Ureter (tissue), 1 donor: ENCODE results near the gene FBLN7. TPM values are rescaled to one million over a fixed set of nuclear protein-coding genes. Genes with fewer than 3 reads are reported as not detected.
"Not testable (repeated sequence)": the region's sequence is repeated elsewhere in the genome, so short reads cannot be mapped to it uniquely, and the experiment has no call there.

Source experiments
- DNase-seq: peaks from one replicate; pipeline ENCODE4 v3.0.0-alpha.2; 2020; ENCODE audit warnings: low spot score
- total RNA-seq: library from RNA; stranded (reverse); gene quantifications from one replicate; pipeline ENCODE4 v1.2.4, GENCODE V29; 2023
- donor health status: DM: yes; HTN: yes; CAD: no.

Gene FBLN7
- 8.9 TPM for total RNA-seq

- DNase-seq = no peak
Observed at GRCh38 chr2:112138159-112139032, at the start of gene FBLN7. TSS of gene FBLN7 (plus strand) at chr2:112138385. CDS start at chr2:112138656, 271 bp downstream.

GRCh38 chr2:112089375-112089774 is 48.8 kb upstream of the FBLN7 start:
- no peak for DNase-seq

GRCh38 chr2:112092286-112093041 is 45.7 kb upstream of the FBLN7 start:
- no peak for DNase-seq

- no peak for DNase-seq
Observed at GRCh38 chr2:112093216-112093615, 45.0 kb upstream of the FBLN7 start.

- DNase-seq = no peak
Observed at GRCh38 chr2:112095681-112096080, 42.5 kb upstream of the FBLN7 start.

- DNase-seq = no peak
Observed at GRCh38 chr2:112096098-112096497, 42.1 kb upstream of the FBLN7 start.

GRCh38 chr2:112108178-112108832 is 29.9 kb upstream of the FBLN7 start:
- DNase-seq = no peak

- no peak for DNase-seq
Observed at GRCh38 chr2:112109278-112109677, 28.9 kb upstream of the FBLN7 start.

- no peak for DNase-seq
Observed at GRCh38 chr2:112110966-112111365, 27.2 kb upstream of the FBLN7 start.

- DNase-seq = not testable (repeated sequence)
Observed at GRCh38 chr2:112113354-112113753, 24.8 kb upstream of the FBLN7 start.

- no peak for DNase-seq
Observed at GRCh38 chr2:112118148-112118547, 20.0 kb upstream of the FBLN7 start.

- DNase-seq = no peak
Observed at GRCh38 chr2:112121682-112122254, 16.4 kb upstream of the FBLN7 start.

- DNase-seq = no peak
Observed at GRCh38 chr2:112129060-112129459, 9.1 kb upstream of the FBLN7 start.

- no peak for DNase-seq
Observed at GRCh38 chr2:112133344-112133743, 4.8 kb upstream of the FBLN7 start.

GRCh38 chr2:112134120-112134519 is 4.1 kb upstream of the FBLN7 start:
- no peak for DNase-seq

- no peak for DNase-seq
Observed at GRCh38 chr2:112136096-112136495, 2.1 kb upstream of the FBLN7 start.

- DNase-seq = no peak
Observed at GRCh38 chr2:112137516-112138158, 548 bp upstream of the FBLN7 start.

GRCh38 chr2:112139033-112139614 is 939 bp downstream of the FBLN7 start:
- DNase-seq = not testable (repeated sequence)

GRCh38 chr2:112139661-112140204 is 1.5 kb downstream of the FBLN7 start:
- not testable (repeated sequence) for DNase-seq

GRCh38 chr2:112140205-112140802 is 2.1 kb downstream of the FBLN7 start:
- DNase-seq = no peak
